GM19238 (cell line): ENCODE measurements around the gene HLA-F.

ENCODE experiments used
- DNase-seq: peaks from one replicate; pipeline ENCODE4 v3.0.0; 2011; ENCODE audit warnings: low spot score; ENCODE audit not compliant: insufficient read length

The HLA-F gene

DNA sequence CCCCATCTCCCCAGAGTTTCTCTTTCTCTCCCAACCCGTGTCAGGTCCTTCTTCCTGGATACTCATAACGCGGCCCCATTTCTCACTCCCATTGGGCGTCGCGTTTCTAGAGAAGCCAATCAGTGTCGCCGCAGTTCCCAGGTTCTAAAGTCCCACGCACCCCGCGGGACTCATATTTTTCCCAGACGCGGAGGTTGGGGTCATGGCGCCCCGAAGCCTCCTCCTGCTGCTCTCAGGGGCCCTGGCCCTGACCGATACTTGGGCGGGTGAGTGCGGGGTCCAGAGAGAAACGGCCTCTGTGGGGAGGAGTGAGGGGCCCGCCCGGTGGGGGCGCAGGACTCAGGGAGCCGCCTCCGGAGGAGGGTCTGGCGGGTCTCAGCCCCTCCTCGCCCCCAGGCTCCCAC, at the start of gene HLA-F:
HLA-F (plus strand) TSS at position 173 of the 404 bp plus-strand sequence; CDS start at position 203, 30 bp downstream.
- DNase-seq = peak; percentile 79

DNA sequence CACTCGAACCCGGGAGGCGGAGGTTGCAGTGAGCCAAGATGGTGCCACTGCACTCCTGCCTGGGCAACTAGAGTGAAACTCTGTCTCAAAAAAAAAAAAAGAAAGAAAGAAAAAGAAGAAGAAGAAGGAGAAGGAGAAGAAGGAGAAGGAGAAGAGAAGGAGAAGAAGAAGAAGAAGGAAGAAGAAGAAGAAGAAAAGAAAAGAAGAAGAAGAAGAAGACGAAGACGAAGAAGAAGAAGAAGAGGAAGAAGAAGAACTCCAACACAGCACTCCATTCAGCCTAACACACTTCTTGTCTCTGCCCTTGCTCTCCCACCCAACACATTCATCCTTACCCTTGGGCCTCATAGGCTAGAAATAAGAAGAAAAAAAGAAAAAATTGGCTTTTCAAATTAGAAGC, 49.2 kb upstream of the HLA-F start:
- no peak for DNase-seq

DNA sequence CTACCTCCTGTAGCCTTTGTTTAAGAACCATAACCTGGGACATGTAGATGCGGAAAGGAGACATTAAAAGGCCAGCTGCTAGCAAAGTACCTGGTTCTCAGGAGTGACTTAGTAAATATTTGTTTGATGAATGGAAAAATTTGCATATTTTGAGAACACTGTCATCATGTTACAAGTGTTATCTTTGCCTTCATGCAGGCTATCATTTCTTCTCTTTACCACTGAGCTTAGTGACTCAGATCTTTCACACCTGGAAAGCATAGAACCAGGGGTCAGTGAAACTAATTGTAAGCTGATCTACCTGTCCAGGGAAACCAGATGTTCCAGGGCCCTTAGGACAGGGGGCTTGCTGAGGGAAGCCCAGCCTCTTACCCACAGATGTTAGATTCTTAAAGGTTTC, 47.7 kb upstream of the HLA-F start:
- DNase-seq = no peak

DNA sequence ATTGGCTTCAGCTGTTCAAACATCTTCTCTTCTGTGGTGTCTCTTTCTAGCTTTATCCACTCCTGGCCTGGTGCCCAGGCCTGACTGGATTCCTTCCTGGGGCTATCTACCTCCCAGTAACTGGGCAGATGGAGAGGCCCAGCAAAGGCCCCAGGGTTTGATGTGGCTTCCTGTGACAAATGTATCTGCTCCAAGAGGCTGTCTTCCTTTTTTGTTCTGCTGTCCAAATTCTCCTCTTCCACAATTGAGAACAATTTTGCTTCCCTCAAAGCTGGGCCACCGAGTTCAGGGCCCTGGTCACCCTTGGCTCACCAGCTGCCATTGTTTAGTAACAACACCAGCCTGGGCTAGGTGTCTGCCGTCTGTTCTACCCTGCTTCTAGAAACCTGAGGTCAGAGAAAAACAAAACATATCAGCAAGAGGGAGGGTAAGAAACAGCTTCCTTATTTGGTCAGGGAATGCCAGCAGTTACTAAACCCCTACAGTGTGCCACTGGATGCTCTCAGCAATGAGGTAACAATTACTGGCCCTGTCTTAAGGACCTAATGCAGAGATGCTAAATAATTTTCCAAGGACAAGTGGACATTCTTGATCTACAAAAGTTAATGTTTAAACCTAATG, 46.1 kb upstream of the HLA-F start:
- no peak for DNase-seq

DNA sequence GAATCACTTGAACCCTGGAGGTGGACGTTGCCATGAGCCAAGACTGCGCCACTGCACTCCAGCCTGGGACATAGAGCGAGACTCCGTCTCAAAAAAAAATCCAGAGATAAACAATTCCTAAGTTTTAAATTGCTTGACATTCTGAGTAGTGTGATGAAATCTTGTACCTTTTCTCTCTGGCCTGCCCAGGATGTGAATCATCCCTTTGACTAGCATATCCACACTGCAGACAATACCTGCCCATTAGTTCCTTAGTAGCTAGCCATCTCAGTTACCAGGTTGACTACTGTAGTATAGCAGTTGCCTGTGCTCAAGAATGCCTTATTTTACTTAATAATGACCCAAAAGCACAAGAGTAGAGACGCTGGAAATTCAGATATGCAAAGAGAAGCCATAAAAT, 45.1 kb upstream of the HLA-F start:
- no peak for DNase-seq

DNA sequence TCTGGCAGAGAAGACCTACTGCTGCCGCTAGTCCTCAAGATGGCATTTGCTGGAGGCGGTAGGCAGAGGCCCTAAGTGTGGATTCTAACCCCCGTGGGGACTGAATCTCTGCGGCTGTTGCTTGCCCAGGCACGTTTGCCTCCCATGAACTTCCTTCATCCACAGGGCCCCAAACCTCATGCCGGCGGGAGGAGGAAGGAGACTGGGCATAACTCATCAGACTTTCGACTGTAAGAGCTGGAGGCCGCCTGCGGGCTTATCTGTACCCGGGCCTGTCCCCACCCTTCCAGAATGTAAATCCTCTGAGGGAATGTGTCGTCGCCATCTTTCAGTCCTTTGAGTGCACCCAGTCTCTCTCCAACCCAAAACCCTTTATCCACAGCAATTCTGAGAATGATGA, 43.3 kb upstream of the HLA-F start:
- DNase-seq = no peak

DNA sequence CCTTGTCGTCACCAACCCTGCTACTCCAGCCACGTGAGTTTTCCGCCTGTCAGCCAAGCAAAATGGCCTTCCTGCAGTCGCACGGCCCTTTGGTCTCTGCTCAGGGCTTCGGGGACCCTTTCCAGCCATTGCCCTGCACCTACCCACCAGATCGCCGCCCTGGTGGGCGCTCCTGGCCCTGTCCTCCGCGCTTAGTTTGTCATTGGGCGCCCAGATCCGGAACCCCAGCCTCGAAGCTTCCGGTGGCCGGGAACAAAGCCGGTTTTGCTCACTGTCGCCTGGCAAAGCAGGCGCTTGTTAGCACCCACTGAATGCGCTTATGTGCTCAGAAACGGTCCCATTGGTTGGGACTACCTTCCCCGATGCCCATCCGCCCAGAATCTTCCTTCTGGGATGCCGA, 42.8 kb upstream of the HLA-F start:
- no peak for DNase-seq

DNA sequence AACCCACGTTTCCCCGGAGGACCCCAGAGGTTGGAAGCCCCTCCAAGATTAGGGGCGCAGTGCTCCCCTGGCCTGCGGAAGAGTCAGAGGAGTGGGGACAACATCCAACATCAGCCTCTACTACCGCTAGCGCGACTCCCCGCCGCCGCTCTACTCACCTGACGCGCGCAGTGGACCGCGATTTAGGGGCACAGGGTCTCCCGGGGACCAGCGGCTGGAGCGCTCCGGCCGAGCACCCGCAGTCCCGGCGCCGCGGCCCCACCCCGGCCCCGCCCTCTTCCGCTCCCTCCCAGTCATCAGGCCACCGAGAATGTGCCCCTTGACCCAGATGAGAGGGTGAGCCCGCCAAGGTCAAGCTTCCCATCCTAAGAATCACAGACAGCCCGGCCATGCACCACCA, 42.3 kb upstream of the HLA-F start, which contains the start of gene ZFP57:
ZFP57 (minus strand) TSS at position 249 of the 400 bp plus-strand sequence. CDS start 4,149 bp downstream, outside the sequence.
- DNase-seq = no peak

DNA sequence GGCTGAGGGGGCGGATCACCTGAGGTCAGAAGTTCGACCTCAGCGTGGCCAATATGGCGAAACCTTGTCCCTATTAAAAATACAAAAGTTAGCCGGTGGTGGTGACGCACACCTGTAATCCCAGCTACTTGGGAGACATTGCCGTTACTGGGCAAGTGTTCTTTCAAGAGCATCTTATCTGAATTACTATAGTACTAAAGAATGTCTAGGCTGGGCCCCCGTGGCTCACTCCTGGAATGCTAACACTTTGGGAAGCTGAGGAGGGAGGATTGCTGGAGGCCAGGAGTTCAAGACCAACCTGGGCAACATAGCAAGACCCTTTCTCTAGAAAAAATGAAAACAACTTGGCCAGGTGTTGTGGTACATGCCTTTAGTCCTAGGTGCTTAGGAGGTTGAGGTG, 41.4 kb upstream of the HLA-F start:
- DNase-seq = no peak

DNA sequence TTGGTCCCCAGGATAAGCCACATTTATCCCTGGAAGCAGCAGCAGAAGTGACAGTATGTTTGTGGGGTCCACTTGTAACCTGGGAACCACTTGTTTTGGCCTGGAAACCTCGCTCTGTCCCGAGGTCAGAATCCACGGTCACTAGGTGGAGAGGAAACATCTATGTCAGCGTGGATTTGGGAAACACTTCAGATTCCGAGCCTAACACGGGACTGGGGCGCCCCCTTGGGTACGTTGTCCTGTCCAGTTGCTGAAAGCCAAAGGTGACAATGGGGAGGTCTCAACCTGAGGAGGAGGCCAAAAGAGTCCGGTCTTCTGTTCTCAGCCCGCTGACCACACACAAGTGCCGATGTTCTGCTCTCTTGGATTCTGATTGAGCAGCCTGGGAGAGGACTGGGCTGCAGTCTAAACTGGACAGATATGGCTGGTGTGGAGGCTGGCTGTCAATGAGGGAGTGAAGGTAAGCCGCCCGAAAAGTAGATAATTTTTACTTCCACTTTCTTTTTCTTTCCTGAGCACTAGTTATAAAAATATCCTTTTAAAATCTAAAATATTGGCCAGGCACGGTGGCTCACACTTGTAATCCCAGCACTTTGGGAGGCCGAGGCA, 37.4 kb upstream of the HLA-F start:
- DNase-seq = no peak

DNA sequence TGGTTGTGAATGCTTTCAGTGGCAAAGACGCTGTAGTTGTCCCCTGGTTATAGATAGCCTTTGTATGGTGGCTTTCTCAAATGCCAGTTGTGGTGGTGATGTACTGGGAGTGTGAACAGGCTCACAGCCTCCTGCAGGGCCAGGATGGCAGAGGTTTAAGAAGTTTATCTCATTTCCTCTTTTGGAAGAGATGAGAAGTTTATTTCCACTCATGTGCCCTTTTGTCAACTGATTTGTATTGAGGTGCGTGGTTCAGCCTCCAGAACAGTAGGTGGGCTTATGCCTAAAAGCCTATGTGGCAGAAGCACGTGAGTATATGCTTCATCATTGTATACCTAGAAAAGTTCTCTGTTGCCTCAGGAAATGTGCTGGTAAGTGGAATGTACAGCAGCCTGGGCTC, 28.6 kb upstream of the HLA-F start:
- no peak for DNase-seq

DNA sequence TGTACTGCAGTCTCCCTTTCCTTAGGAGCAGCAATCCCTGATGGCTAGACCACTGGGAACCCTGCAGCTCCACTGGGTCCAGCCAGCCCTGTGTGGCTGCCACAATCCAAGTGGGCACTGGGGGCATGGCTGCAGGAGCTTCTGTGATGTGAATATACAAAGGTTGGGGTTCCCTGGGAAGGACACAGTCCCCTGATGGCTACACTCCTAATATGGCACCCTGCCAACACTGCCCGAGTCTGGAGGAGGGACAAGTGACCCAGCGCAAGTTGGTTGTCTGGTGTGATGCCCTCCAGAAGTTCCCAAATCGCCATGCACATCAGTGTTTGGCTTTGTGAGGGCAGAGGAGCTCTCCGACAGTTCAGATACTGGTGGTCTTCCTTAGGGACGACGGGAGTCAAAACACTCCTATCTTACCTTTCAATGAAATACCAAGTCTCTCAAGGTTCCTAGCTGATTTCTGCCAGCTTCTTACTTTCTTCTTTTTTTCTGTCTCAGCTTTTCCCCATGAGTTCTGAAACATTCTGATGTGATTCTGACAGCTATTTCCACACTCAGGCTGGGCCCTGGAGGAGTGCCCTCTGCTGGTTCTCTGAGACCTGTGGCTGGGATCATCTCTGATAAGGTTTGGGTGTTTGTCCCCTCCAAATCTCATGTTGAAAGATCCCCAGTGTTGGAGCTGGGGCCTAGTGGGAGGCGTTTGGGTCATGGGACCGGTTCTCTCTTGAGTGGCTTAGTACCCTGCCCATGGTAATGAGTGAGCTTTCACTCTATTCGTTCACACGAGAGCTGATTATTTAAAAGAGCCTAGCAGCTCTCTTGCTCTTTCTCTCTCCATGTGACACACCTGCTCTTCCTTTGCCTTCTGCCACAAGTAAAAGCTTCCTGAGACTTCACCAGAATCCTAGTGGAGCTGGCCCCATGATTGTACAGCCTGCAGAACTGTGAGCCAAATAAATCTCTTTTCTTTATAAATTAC, 26.8 kb upstream of the HLA-F start:
- no peak for DNase-seq

DNA sequence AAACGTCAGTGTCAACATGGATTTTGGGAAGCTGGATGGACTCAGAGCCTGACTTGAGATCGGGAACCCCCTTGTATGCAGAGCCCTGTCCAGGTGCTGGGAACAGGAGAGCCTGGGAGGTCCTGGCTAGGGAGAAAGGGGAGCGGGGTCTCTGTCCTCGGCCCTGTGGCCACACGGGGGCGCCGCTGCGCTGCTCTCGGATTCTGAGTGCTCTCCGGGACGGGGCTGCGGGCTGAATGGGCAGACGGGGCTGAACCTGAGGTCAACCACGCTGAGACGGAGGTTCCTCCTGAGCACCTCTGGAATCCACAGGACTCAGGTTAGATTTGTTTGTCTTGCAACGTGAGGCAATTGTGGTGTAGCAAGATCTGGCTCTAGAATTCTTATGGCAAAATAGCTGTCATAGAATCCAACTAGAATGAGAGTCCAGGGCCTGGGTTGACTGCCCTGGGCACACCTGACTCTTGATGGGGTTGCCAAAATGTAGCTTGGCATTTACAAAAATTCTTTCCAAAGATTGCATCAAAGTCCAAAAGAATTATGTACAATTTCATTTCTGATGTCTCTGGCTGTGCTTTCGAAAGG, 20.6 kb upstream of the HLA-F start:
- DNase-seq = peak; percentile 47

DNA sequence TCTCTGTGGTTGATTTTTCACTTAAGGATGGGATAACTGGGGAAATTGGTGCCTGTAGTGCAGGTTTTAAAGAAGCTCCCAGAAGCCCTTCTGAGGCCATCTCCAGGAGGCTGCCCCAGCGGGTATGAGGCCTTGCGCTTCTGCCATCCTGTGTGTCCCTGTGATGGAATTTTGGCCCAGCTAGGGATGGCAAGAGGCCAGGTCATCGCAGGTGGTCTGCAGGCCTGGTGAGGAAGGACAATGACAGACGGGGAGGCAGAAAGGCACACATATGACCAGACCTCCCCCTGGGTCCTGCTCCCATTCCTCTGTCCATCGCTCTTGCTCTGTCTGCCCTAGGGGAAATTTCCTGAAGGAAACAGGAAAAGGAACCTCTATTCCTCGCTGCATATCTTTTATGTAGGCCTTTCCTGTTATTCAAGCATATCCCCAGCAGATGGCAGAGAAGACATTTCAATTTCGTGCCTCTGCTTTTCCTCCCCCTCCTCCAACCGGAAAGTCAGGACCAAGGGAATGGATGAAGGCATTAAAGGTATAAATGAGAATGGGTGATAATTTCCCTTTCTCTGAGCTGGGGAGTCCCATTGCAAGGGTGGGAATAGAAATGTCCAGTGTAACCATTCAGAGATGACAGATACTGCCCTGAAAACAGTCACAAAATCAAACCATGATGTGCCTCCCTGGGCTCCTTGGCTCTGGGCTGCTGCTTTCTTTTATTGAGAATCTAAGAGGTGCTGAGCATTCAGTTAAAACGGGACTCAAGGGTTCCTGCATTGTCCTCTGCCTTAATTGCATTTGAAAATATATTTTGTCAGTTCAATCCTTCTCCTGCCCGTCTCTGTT, 17.6 kb upstream of the HLA-F start:
- no peak for DNase-seq

DNA sequence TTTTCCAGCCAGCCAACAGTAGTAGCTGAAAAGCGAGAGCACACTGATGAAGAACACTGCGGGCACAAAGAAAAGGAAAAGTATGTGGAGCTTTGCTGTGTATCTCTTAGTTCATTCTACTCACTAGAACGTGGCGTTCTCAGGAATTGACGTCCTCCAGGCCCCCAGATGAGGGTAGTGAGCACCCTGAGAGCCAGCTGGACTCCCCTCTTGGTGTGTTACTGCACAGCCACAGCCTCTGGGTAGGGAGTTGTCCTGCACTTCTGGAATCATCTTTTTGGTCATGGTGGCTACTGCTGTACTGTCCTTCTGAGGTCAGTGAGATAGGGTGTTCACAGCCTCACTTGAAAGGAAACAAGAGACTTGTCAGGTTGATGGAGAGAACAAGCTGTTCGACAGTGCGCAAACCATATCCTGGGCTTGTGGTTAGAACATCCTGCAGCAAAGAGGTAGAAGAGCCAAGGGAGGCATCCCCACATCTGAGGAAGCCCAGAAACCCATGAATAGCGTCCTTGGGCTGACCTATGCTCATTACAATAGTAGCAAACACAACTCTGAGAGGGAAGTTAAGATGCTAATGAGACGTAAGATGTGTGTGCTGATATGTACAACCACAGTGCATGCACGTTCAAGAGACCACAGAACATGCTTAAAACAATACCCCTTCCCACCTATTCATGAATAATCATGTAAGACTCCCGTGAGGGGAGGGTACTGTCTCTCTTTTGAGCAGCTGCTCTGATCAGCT, 14.6 kb upstream of the HLA-F start:
- no peak for DNase-seq

DNA sequence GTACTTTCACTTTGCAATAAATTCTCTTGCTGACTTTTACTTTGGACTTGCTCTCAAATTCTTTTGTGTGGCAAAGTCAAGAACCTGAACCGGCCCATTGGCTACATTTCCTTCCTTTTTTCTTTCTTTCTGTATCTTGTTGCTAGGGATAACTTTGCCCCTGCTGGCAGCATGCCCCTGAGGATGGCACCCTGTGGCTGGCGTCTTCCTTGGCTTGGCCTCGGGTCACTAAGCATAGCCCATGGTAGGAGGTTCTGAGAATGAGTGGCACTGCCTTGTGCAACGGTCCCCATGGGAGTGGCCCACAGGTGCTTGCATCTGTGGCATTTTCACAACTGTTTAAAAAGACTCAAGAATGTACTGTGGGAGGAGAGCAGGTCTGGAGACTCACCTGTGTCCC, 14.0 kb upstream of the HLA-F start:
- DNase-seq = no peak

DNA sequence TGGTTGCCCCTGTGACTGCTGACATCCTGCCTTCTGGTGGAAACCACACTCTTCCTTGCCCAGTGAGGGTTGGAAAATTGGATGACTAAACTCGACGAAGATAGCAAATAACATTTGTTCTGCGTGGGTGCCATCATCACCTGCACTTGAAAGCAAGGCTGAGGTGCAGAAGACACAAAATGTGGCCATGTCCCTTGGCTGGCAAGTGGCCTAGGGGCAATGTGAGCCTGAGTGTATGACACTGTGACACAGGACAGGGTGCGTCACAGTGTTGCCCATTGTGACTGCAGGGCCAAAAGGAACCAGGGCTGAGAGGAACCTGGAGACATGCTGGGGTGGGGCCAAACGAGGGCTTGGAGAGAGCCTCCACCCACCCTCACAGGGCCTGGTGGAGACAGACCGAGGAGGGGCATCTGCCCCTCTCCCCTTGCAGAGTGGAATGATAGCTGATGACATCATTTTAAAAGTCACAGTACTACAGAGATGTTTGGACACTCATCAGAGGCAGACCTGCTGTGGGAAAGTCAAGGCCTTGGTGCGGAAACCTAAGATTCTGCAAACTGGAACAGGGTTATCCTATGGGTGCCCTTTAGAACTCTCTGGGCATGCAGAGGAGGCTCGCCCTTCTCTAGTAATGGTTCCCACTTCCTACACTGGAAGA, 12.8 kb upstream of the HLA-F start:
- no peak for DNase-seq

DNA sequence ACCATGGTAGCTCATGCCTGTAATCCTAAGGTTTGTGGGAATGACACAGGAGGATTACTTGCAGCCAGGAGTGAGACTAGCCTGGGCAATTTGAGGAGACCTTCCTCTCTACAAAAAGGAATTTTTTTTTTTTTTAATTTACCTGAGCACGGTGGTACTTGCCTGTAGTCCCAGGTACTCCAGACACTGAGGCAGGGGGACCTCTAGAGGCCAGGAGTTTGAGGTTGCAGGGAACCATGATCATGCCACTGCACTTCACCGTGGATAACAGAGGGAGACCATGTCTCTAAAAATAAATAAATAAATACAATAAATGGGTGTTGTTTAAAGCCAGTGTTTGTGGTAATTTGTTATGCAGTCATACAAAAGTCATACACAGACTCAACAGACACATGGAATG, 2.4 kb upstream of the HLA-F start:
- no peak for DNase-seq

DNA sequence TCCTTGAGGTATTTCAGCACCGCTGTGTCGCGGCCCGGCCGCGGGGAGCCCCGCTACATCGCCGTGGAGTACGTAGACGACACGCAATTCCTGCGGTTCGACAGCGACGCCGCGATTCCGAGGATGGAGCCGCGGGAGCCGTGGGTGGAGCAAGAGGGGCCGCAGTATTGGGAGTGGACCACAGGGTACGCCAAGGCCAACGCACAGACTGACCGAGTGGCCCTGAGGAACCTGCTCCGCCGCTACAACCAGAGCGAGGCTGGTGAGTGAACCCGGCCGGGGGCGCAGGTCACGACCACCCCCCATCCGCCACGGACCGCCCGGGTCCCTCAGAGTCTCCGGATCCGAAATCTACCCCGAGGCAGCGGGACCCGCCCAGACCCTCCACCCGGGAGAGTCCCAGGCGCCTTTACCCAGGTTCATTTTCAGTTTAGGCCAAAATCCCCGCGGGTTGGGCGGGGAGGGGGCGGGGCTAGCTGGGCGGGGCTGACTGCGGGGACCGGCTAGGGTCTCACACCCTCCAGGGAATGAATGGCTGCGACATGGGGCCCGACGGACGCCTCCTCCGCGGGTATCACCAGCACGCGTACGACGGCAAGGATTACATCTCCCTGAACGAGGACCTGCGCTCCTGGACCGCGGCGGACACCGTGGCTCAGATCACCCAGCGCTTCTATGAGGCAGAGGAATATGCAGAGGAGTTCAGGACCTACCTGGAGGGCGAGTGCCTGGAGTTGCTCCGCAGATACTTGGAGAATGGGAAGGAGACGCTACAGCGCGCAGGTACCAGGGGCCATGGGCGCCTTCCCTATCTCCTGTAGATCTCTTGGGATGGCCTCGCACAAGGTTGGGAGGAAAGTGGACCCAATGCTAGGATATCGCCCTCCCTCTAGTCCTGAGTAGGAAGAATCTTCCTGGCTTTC, 693 bp downstream of the HLA-F start:
- peak; percentile 69 for DNase-seq
